Fibroblast of mammary gland (primary cell): ENCODE data around the gene LRRC56.

Experiments
- DNase-seq: peaks from one replicate; pipeline ENCODE4 v3.0.0-alpha.2; 2010; ENCODE audit warnings: low read depth
- H3K4me3 ChIP-seq: 2 replicates; pipeline ENCODE4 v1.5.1; 2011; ENCODE audit warnings: low read depth, mild to moderate bottlenecking, low read length, moderate library complexity; ENCODE audit not compliant: control insufficient read depth
- TF ChIP-seq, protein P1 (sequence below): conservative IDR thresholded peaks from 2 replicates; pipeline ENCODE4 v1.5.1; 2011; ENCODE audit warnings: low read depth, low read length, inconsistent platforms; ENCODE audit not compliant: control insufficient read depth, insufficient read depth

The LRRC56 gene

DNA sequence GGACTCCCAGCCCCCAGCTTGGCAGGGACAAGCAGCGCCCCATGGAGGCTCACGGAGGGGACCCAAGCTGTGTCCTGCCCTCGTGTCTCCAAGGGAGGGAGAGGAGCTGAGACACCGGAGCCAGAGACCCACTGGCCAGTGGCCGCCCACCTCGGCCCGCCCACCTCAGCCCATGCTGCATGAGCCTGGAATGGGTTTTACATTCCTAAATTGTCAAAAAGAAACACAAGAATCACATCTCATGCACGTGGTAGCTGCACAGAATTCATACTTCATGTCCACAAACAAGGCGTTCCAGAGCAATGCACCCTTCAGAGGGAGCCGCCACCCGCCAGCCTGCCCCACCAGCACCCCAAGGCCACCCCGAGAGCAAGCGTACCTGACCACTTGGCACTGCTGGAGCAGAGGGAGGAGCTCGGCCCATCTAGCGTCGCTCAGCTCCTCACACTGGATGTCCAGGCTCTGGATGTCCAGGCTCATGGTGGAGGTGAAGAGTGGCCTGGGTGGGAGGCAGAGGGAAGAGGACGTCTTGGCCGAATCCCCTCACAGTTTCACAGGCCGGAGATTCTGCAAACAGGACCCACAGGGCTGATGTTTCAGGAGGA, 35.5 kb upstream of the LRRC56 start:
- DNase-seq: no peak
- TF ChIP-seq, protein P1, sequence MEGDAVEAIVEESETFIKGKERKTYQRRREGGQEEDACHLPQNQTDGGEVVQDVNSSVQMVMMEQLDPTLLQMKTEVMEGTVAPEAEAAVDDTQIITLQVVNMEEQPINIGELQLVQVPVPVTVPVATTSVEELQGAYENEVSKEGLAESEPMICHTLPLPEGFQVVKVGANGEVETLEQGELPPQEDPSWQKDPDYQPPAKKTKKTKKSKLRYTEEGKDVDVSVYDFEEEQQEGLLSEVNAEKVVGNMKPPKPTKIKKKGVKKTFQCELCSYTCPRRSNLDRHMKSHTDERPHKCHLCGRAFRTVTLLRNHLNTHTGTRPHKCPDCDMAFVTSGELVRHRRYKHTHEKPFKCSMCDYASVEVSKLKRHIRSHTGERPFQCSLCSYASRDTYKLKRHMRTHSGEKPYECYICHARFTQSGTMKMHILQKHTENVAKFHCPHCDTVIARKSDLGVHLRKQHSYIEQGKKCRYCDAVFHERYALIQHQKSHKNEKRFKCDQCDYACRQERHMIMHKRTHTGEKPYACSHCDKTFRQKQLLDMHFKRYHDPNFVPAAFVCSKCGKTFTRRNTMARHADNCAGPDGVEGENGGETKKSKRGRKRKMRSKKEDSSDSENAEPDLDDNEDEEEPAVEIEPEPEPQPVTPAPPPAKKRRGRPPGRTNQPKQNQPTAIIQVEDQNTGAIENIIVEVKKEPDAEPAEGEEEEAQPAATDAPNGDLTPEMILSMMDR: no peak
- no peak overlapping the region for H3K4me3 ChIP-seq

DNA sequence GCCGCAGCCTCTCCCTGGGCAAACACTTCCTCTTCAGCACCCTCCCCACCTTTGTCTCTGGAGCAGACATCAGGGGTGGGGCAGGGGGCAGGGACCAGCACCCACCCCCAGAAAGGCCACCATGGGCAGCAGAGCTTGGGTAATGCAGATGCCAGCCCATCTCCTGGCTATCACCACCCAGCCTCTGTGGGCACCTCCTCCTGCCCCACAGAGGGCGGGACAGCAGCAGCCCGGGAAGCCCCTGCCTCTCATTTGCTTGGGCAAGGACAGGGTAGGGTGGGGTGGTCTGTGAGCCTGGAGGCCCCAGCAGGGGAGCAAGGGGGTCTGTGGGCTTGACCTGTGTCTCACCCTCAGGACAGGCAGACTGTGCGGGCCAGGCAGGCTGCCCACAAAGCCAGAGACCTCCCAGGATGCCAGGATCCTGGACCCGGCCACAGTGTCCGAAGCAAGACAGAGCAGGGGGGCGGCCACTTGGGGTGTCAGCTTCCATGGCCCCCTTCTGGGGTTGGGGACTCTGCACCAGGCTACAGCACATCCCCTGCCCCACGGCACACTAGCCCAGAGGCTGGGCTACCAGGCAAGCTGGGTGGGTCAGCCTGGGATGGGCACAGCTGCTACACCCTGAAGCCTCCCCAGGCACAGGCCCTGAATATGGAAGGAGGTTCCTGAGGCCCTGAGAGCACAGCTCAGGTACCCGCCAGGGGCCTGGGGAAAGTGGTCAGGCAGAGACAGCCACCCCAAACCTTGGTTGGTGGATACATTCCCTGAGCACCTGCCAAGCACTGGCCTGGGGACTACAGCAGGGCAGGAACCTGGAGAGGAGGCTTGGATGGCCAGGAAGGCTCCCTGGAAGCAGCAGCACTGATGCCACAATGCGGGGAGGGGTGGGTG, 34.8 kb upstream of the LRRC56 start:
- H3K4me3 ChIP-seq: peak overlapping the region; percentile 87
- no peak for DNase-seq
- TF ChIP-seq, protein P1: no peak

DNA sequence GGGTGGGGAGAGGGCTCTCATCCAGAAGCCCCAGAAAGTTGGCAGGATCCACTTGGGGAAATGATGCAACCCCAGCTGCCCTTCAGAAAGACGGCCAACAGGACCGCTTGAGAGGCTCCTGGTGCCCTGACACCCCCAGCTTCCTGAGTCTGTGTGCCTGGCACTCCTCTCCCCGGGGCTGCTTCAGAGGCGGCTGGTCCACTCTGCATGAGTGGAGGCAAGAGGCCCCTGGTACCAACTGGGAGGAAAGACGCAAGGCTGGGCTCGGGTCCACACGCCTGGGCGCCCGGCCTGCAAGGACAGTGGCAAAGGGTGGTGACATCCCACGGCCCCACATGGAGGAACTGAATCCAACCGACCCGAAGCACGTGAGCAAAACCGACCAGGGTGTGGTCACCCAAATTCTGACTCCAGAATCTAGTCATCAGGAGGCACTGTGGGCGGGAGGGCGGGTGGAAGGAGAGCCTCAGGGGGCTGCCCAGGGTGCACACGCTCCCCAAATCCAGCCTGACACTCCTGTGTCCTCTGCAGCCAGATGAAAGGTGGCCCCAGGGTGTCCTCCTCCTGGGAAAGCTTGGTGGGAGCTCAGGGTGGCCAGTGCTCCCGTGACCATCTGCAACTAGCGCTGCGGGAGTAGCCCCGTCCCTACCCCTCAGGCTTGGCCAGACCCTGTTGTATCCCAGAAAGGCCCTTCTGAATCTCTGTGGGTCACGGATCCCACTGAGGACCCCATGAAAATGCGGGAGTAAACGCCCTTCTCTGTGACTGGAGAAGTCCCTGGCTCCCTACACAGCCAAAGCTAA, 33.9 kb upstream of the LRRC56 start:
- TF ChIP-seq, protein P1: no peak
- peak overlapping the region; percentile 87 for H3K4me3 ChIP-seq
- DNase-seq: peak; percentile 72

DNA sequence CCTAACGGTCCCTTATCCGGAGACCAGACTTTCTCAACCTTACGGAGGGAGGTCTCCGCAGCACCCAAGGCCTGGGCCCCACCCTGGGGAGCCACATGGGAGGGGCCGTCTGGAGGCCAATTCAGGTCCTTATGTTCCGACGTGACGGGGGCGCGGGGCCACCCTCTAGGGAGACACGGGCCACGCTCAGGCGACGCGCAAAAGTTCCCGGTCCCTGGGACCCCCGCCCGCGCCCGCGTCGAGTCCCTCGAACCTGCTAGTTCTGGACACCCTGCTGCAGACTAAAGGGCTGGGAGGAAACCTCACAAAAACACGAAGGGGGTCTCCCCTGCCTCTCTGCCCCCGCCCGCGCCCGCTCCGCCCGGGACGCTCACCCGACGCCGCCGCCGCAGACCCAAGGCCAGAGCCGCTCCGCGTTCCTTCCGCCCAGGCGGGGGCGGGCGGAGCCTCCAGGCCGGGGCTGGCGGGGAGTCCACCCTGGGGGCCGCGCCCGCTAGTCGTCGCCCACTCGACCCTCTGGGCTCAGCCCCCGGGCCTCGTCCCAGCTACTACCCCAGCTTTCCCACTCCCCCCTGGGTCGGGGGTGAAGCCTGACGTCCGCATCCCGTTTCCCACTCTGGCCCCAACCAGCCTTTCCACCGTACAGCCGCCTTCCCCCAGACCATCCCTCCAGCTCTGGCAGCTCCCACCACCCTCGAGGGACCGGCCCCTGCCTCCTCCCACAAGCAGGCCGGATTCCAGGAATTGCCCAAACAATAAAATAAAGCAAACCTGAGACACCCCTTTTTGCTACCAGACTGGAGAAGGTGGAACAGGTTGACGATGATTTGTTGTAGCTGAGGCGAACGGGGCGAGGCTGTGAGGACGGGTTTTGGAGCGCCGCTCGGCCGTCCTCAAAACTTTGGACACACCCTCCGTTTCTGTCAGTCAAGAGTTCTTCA, 33.0 kb upstream of the LRRC56 start:
- TF ChIP-seq, protein P1: no peak
- DNase-seq: peak; percentile 74
- peak overlapping the region; percentile 87 for H3K4me3 ChIP-seq

DNA sequence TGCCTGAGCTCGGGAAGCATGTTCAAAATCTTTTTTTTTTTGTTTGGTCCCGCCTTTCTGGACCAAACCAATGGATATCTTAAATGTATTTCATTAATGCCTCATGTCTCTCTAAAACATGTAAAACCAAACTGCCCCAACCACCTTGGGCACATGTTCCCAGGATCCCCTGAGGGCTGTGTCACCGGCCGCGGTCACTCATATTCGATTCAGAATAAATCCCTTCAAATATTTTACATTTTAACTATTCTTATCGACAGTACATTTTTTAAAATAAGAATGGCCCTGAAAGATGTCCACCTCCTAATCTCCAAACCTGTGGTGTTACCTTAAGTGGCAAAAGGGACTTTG, 32.4 kb upstream of the LRRC56 start:
- TF ChIP-seq, protein P1: no peak
- H3K4me3 ChIP-seq: peak overlapping the region; percentile 87

More for the DNA sequence above, 32.4 kb upstream of the LRRC56 start:
- no peak for DNase-seq
